ENCODE measurements around the gene ARHGAP4.

The ARHGAP4 gene

DNA sequence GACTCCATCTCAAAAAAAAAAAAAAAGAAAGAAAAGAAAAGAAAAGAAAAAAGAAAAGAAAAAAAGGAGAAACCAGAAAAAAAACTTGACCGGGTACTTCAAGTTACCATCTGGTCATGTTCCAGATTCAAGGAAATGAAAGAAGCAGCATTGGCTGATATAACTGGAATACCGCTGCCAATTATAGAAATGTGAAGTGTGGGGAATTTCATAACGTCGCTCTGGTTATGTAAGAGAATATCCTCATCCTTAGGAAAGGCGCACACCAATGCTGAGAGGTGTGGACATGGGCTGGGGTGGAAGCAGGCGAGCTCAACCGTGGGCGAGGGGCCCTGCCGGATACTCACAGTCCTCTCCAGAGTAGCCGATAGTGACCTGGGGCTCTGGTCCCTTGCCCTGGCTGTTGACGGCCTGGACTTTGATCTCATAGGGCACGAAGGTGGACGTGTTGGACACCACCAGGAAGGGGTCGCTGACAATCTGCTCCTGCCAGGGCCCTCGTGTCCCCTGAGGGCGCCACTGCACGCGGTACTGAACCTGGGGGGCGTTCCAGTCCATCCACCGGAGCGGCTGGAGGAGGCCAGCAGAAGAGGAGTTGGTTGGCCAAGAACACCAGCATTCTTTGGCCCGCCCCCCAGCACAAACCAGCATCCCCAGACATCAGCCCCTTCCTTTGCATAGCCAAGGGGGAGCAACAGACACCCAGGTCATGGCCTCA, 59.6 kb downstream of the ARHGAP4 start:
- Histone ChIP-seq H3K9ac (ENCODE audit: insufficient read length) (no peak overlapping the region), H3K9me3 (ENCODE audit: low read depth, low read length) (no peaks in the 10 kb centered on the region), H3K36me3 (ENCODE audit: insufficient read depth, low read length) (no peaks in the 10 kb centered on the region), H3K27ac (no peak overlapping the region), H3K4me3 (no peak overlapping the region)
- no peak for TF ChIP-seq POLR2AphosphoS5 (IDR thresholded peaks at IDR 0.05; ENCODE audit: borderline replicate concordance, low read depth, low read length)
- TF ChIP-seq EZH2 (IDR thresholded peaks at IDR 0.05), result no peak
- TF ChIP-seq FOXP2 (optimal IDR thresholded peaks at IDR 0.05; ENCODE audit: control extremely low read depth, extremely low read length, insufficient read depth), result no peak
- no peak for DNase-seq (ENCODE audit: low read depth, low spot score)

DNA sequence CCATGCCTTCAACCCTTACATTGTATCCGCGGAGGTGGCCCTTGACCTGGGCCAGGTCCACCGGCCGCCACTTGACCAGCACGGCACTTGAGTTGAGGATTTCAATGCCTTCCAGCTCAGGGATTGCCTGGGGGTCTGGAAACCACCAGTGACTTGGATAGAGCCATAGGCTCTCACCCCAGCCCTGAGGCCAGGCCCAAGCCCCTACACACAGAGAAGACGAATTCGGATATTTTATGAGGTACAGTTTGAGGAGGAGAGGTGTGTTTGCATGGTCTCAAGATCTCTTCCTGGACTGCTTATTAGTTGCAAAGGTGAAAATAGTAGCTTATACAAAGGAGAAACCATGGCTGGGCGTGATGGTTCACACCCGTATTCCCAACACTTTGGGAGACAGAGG, 60.4 kb downstream of the ARHGAP4 start:
- TF ChIP-seq POLR2AphosphoS5 (IDR thresholded peaks at IDR 0.05; ENCODE audit: borderline replicate concordance, low read depth, low read length), result no peak
- TF ChIP-seq EZH2 (IDR thresholded peaks at IDR 0.05), result no peak
- TF ChIP-seq FOXP2 (optimal IDR thresholded peaks at IDR 0.05; ENCODE audit: control extremely low read depth, extremely low read length, insufficient read depth), result no peak
- H3K9me3 ChIP-seq (ENCODE audit: low read depth, low read length), result no peaks in the 10 kb centered on the region
- no peak overlapping the region for H3K9ac ChIP-seq (ENCODE audit: insufficient read length)
- no peak for DNase-seq (ENCODE audit: low read depth, low spot score)
- H3K27ac ChIP-seq, result no peak overlapping the region
- no peaks in the 10 kb centered on the region for H3K36me3 ChIP-seq (ENCODE audit: insufficient read depth, low read length)
- H3K4me3 ChIP-seq, result no peak overlapping the region

DNA sequence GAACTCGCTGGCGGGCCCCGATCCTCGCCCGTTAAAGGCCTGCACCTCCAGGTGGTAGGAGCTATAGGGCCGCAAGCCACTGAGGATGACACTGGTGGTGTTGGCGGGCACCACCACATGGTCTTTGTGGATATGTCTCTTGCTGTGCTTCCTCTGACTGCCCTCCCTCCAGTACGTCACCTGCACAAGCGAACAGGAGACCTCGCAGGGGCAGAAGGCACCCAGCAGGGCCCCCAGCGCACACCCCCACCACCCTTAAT, 60.8 kb downstream of the ARHGAP4 start:
- DNase-seq (ENCODE audit: low read depth, low spot score), result no peak
- no peak overlapping the region for H3K9ac ChIP-seq (ENCODE audit: insufficient read length)
- no peaks in the 10 kb centered on the region for H3K36me3 ChIP-seq (ENCODE audit: insufficient read depth, low read length)
- no peaks in the 10 kb centered on the region for H3K9me3 ChIP-seq (ENCODE audit: low read depth, low read length)
- no peak overlapping the region for H3K4me3 ChIP-seq
- H3K27ac ChIP-seq, result no peak overlapping the region
- no peak for TF ChIP-seq FOXP2 (optimal IDR thresholded peaks at IDR 0.05; ENCODE audit: control extremely low read depth, extremely low read length, insufficient read depth)
- TF ChIP-seq EZH2 (IDR thresholded peaks at IDR 0.05), result no peak
- TF ChIP-seq POLR2AphosphoS5 (IDR thresholded peaks at IDR 0.05; ENCODE audit: borderline replicate concordance, low read depth, low read length), result no peak

DNA sequence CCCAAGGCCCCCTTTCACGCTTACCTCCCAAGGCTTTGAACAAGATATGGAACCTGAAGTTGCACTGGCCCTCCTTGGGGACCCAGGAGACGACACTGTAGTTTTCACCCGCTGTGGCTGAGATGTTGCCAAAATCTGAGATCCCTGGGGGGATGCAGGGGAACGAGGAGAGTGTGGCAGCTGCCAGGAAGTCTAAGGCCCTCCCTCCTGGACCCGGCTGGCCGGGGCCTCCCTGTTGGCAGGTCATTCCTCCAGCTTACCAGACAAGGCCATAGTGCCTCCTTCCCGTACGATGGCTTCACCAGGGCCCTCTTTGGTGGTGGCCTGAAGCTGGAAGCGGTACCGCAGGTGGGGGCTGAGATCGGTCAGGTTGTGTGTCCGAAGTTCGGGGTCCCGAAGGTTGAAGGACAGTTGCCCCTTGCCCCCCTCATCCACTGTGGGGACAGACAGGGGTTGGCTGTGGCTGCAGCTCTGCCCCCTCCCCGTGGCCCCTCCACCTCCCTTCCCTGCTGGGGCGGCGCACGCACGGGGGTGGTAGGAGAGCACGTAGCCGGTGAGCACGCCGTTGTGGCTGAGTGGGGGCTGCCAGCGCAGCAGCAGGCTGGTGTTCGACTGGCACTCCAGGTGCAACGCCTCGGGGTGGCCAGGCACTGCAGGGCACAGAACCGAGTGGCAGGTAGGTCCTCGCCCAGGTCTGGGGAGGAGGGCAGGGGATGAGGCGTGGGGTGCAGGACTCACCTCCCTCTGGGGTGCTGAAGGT, 61.3 kb downstream of the ARHGAP4 start:
- Histone ChIP-seq H3K4me3 (no peak overlapping the region), H3K27ac (no peak overlapping the region), H3K9me3 (ENCODE audit: low read depth, low read length) (no peaks in the 10 kb centered on the region), H3K36me3 (ENCODE audit: insufficient read depth, low read length) (no peaks in the 10 kb centered on the region), H3K9ac (ENCODE audit: insufficient read length) (no peak overlapping the region)
- DNase-seq (ENCODE audit: low read depth, low spot score), result no peak
- TF ChIP-seq POLR2AphosphoS5 (IDR thresholded peaks at IDR 0.05; ENCODE audit: borderline replicate concordance, low read depth, low read length) (no peak), EZH2 (IDR thresholded peaks at IDR 0.05) (no peak), FOXP2 (optimal IDR thresholded peaks at IDR 0.05; ENCODE audit: control extremely low read depth, extremely low read length, insufficient read depth) (no peak)

DNA sequence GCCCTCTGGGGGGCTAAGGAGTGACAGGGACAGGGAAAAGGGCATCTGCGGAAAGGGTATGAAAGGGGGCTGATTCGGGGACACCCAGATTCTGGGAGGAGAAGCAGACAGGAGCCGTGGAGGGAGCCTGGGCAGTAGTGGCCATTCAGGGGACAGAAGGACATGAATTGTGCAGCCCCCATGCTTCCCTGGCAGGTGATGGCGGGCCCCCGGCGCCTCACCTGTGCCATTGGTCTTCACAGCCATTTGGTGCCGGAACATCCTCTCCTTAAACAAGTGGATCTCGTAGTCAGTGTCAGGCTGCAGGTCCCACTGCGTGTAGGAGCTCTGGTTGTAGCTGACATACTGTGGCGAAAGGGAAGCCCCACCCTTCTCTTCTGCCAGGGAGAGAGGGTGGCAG, 62.0 kb downstream of the ARHGAP4 start:
- no peaks in the 10 kb centered on the region for H3K36me3 ChIP-seq (ENCODE audit: insufficient read depth, low read length)

DNA sequence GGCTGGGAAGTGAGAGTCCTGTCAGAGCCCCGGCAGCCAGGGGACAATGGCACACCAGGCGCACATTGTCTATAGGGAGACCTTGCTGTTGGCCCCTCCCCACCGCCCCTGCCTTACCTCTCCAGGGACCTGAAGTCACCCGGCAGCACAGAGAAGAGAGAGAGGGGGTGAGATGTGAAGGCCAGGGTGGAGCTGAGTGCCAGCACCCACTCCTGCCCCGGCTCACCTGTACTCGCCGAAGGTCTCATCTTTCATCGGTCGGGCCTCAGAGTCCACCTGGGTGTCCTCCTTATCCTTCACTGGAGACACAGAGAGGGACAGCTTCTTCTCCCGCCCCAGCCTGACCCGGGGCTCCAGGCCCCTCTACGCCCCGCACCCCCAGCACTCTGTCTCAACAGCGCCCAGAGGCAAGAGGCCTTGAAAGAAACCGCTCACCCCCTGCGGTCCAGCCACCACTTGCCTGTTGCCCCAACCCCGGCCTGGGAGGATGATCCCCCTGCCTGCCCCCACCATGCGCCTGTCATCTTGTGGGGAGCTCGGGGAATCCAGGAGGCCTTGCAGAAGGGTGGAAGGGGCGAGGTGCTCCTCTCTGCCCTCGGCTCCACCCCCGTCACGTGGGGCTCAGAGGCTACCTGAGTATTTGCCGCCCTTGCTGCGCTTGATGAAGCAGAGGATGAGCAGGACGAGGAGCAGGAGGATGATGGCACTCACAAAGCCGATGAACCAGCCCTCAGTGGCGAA, 62.6 kb downstream of the ARHGAP4 start:
- no peak for DNase-seq (ENCODE audit: low read depth, low spot score)
- no peaks in the 10 kb centered on the region for H3K36me3 ChIP-seq (ENCODE audit: insufficient read depth, low read length)
- TF ChIP-seq EZH2 (IDR thresholded peaks at IDR 0.05), result no peak
- no peak for TF ChIP-seq FOXP2 (optimal IDR thresholded peaks at IDR 0.05; ENCODE audit: control extremely low read depth, extremely low read length, insufficient read depth)
- no peak for TF ChIP-seq POLR2AphosphoS5 (IDR thresholded peaks at IDR 0.05; ENCODE audit: borderline replicate concordance, low read depth, low read length)
- H3K9ac ChIP-seq (ENCODE audit: insufficient read length), result no peak overlapping the region
- H3K27ac ChIP-seq, result no peak overlapping the region
- no peaks in the 10 kb centered on the region for H3K9me3 ChIP-seq (ENCODE audit: low read depth, low read length)
- no peak overlapping the region for H3K4me3 ChIP-seq

More for the DNA sequence above, 62.0 kb downstream of the ARHGAP4 start:
- no peaks in the 10 kb centered on the region for H3K9me3 ChIP-seq (ENCODE audit: low read depth, low read length)
- TF ChIP-seq EZH2 (IDR thresholded peaks at IDR 0.05) (no peak), FOXP2 (optimal IDR thresholded peaks at IDR 0.05; ENCODE audit: control extremely low read depth, extremely low read length, insufficient read depth) (no peak), POLR2AphosphoS5 (IDR thresholded peaks at IDR 0.05; ENCODE audit: borderline replicate concordance, low read depth, low read length) (no peak)
- H3K27ac ChIP-seq, result no peak overlapping the region
- H3K9ac ChIP-seq (ENCODE audit: insufficient read length), result no peak overlapping the region
- DNase-seq (ENCODE audit: low read depth, low spot score), result no peak
- no peak overlapping the region for H3K4me3 ChIP-seq

DNA sequence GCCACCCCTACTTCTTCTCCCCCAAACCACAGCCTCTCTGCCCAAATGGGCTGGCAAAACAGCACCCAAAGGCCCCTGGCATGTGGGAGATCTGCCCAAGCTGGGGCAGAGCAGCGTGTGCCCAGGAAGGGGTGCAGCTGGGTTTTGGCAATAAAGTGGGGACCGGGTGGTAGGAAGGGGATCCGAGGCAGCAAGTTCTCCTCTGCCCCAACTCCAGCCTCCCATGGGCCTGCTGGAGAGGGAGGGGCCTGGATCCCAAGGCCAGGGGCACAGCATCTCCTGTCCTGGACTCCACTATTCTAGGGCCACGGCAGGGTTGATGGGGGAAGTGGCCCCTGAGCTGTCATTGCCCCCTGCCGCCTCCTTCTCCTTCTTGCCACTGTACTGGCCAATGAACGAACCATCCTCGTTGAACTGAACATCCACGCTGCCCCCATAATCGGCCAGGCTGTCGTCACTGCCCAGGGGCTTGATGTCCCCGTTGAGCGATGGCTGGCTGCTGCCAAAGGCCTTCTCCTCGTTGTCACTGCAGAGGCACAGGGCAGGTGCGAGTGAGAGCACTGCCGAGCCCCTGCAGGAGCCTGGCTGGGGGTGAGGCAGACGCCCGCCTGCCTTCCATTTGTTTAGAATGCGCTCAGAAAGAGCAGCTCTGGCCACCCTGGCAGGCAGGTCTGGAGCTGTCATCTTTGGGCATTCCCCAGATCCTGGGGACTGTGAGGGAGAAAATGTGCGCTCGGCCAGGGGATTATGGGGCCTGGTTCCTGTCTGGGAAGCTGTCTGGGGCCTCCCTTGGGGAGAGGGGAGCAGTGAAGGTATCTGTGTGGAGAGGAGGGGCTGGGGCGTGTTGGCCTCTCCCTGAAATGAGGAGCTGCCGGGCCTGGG, 63.5 kb downstream of the ARHGAP4 start:
- no peak overlapping the region for H3K9ac ChIP-seq (ENCODE audit: insufficient read length)
- H3K9me3 ChIP-seq (ENCODE audit: low read depth, low read length), result no peaks in the 10 kb centered on the region
- H3K27ac ChIP-seq, result no peak overlapping the region
- no peaks in the 10 kb centered on the region for H3K36me3 ChIP-seq (ENCODE audit: insufficient read depth, low read length)
- no peak overlapping the region for H3K4me3 ChIP-seq
- no peak for DNase-seq (ENCODE audit: low read depth, low spot score)
- TF ChIP-seq POLR2AphosphoS5 (IDR thresholded peaks at IDR 0.05; ENCODE audit: borderline replicate concordance, low read depth, low read length) (no peak), FOXP2 (optimal IDR thresholded peaks at IDR 0.05; ENCODE audit: control extremely low read depth, extremely low read length, insufficient read depth) (no peak), EZH2 (IDR thresholded peaks at IDR 0.05) (no peak)
